NT2/D1 (cell line): ENCODE results near the gene PHF8.

ENCODE experiments used
- DNase-seq: peaks from one replicate; pipeline ENCODE4 v3.0.0-alpha.2; 2011; ENCODE audit warnings: low read depth, low spot score
- H3K27me3 ChIP-seq: 2 replicates; pipeline ENCODE4 v1.6.0; 2011; ENCODE audit warnings: mild to moderate bottlenecking; ENCODE audit not compliant: insufficient read length, insufficient read depth
- H3K36me3 ChIP-seq: 2 replicates; pipeline ENCODE4 v1.6.1; 2011; ENCODE audit warnings: mild to moderate bottlenecking, low read length, mixed read lengths; ENCODE audit not compliant: insufficient read depth, insufficient read length
- H3K4me1 ChIP-seq: 2 replicates; pipeline ENCODE4 v1.5.1; 2011; ENCODE audit not compliant: insufficient read depth, insufficient read length
- H3K4me3 ChIP-seq: 2 replicates; pipeline ENCODE4 v1.5.1; 2011; ENCODE audit warnings: low read depth; ENCODE audit not compliant: insufficient read length
- H3K9ac ChIP-seq: 2 replicates; pipeline ENCODE4 v1.6.0; 2011; ENCODE audit warnings: low read depth; ENCODE audit not compliant: insufficient read length
- H3K9me3 ChIP-seq: 2 replicates; pipeline ENCODE4 v1.5.1; 2011; ENCODE audit warnings: mild to moderate bottlenecking, low read length; ENCODE audit not compliant: insufficient read depth
- SUZ12 ChIP-seq: IDR thresholded peaks from 2 replicates; pipeline ENCODE4 v1.6.1; 2011; ENCODE audit not compliant: insufficient read length, insufficient read depth; ENCODE audit errors: extremely low read depth
- YY1 ChIP-seq: IDR thresholded peaks from 2 replicates; pipeline ENCODE4 v1.6.1; 2011; ENCODE audit not compliant: insufficient read length, insufficient read depth
- ZNF274 ChIP-seq: IDR thresholded peaks from 2 replicates; pipeline ENCODE4 v1.6.1; 2011; ENCODE audit warnings: mild to moderate bottlenecking, low read depth, low read length

Gene PHF8

DNA sequence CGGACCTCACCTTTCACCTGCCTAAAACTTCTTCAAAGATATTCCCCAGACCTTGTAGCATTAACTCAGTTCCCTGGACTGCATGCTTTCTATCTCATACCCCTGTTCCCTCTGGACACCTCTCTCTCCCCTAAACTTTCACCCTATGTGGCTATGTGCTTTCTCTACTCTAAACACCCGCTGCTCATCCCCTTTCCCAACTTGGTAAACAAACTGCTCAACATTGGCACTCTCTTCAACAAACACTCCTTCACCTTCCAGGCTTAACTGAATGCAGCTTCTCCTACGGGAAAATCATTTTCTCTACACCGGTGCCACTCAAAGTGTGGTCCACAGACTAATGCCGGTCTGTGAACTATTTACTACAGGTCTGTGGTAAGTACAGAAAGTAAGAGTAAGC is 19.9 kb downstream of the PHF8 start:
- no peak for DNase-seq
- Histone ChIP-seq H3K36me3 (peaks cover 50% of the 10 kb centered on the region), H3K9me3 (no peaks in the 10 kb centered on the region), H3K27me3 (no peaks in the 10 kb centered on the region), H3K9ac (no peak overlapping the region), H3K4me3 (no peak overlapping the region), H3K4me1 (no peaks in the 10 kb centered on the region)
- TF ChIP-seq YY1 (no peak), ZNF274 (no peak), SUZ12 (no peak)

DNA sequence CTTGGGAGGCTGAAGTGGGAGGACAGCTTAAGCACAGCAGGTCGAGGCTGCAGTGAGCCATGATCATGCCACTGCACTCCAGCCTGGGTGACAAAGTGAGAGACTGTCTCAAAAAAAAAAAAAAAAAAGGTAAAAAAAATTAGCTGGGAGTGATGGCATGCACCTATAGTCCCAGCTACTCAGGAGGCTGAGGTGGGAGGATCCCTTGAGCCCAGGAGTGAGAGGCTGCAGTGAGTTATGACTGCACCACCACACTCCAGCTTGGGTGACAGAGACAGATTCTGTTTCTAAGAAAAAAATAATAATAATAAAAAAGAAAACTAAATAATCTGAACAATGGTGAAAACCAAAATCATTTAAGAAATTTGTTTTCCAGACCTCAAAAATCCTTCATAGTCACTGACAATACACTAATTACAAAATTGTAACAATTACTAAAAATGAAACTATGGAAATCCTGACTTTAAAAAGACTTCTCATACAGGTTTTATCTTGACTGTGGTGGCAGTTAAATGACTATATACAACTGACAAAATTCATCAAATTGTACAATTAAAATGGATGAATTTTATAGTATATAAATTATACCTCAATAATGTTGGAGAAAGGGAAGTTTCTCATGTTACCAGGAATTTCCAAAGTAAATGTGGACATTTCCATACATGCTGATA is 31.3 kb downstream of the PHF8 start:
- Histone ChIP-seq H3K36me3 (peaks cover 59% of the 10 kb centered on the region), H3K9me3 (no peaks in the 10 kb centered on the region), H3K4me1 (no peaks in the 10 kb centered on the region), H3K27me3 (no peaks in the 10 kb centered on the region), H3K9ac (no peak overlapping the region), H3K4me3 (no peak overlapping the region)
- TF ChIP-seq ZNF274 (no peak), YY1 (no peak), SUZ12 (no peak)
- no peak for DNase-seq

DNA sequence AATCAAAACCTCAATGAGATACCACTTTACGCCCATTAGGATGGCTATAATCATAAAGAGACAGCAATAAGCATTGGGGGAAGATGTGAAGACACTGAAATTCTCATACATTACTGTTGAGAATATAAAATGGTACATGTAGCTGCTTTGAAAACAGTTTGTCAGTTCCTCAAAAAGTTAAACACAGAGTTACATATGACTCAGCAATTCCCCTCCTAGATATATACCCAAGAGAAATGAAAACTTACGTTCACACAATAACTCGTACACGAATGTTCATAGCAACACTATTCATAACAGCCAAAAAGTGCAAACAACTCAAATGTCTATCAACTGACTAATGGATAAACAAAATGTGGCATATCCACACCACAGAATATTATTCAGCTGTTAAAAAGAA is 36.6 kb downstream of the PHF8 start:
- Histone ChIP-seq H3K9me3 (no peaks in the 10 kb centered on the region), H3K27me3 (no peaks in the 10 kb centered on the region), H3K9ac (no peak overlapping the region), H3K36me3 (peaks cover 16% of the 10 kb centered on the region), H3K4me3 (no peak overlapping the region), H3K4me1 (no peaks in the 10 kb centered on the region)
- DNase-seq: no peak
- no peak for TF ChIP-seq SUZ12
- no peak for TF ChIP-seq YY1
- no peak for TF ChIP-seq ZNF274

DNA sequence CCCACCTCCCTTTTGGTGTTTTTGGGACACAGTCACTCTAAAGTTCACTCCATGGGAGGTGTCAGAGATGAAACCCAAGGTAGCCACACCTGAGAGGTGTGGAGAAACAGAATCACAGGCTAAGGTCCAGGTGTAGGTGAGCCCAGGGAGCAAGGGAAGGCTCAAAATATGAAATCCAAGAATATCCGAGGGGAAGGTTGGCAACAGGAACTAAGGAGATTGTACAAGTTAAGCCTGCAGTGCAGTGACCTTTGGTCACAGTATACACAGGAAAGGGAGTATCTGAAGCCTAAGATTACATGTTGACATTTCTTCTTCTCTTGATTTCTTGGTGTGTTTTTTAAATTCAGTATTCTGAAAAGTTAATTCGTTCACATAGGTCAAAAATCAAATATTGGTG is 46.5 kb downstream of the PHF8 start:
- Histone ChIP-seq H3K4me1 (no peaks in the 10 kb centered on the region), H3K9ac (no peak overlapping the region), H3K36me3 (peaks cover 73% of the 10 kb centered on the region), H3K9me3 (no peaks in the 10 kb centered on the region; the same call in 1 of the 2 replicates), H3K4me3 (no peak overlapping the region), H3K27me3 (no peaks in the 10 kb centered on the region)
- no peak for DNase-seq
- no peak for TF ChIP-seq YY1
- no peak for TF ChIP-seq ZNF274
- TF ChIP-seq SUZ12: no peak

DNA sequence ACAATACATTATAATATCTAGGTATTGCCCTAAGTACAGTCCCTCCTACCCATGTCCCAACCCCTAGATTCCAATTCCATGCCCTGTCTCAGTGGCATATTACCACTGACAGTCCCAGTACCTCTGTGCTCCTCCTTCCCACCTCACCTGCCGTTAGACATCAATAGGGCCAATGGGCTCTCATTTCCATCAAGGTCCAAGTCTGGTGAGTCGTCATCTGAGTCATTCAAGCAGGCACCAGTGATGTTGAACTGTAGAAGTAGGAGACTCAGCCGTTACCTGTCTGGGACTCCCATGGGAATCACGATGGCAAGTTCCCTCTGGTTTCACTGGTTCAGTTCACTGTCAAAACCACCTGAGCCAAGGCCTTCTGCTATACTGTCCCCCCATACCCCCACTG is 51.7 kb downstream of the PHF8 start:
- Histone ChIP-seq H3K9me3 (no peaks in the 10 kb centered on the region; the same call in 1 of the 2 replicates), H3K4me1 (no peaks in the 10 kb centered on the region), H3K27me3 (no peaks in the 10 kb centered on the region), H3K4me3 (no peak overlapping the region), H3K9ac (no peak overlapping the region), H3K36me3 (peaks cover 50% of the 10 kb centered on the region)
- DNase-seq: no peak
- TF ChIP-seq YY1 (no peak), ZNF274 (no peak), SUZ12 (no peak)

DNA sequence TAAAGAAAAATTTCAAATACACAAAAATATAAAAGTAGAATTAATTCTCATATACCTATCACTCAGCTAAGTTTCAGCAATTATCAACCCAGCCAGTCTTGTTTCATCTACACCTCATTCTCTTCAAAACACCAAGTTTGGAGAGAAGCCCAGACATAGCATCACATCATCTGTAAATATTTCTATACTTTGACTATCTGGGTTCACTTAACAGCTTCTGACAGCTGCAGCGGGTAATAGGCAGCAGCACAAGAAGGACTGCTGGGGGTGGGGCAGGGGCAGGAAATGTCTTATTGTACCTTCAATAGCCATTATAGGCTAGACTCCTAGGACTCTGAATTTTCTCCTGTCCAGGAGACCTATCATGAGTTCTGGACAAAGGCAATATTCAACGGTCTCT is 54.1 kb downstream of the PHF8 start:
- Histone ChIP-seq H3K27me3 (no peaks in the 10 kb centered on the region), H3K9me3 (no peaks in the 10 kb centered on the region; the same call in 1 of the 2 replicates), H3K4me1 (no peaks in the 10 kb centered on the region), H3K9ac (no peak overlapping the region), H3K36me3 (peaks cover 59% of the 10 kb centered on the region), H3K4me3 (no peak overlapping the region)
- no peak for DNase-seq
- TF ChIP-seq ZNF274: no peak
- no peak for TF ChIP-seq YY1
- no peak for TF ChIP-seq SUZ12

DNA sequence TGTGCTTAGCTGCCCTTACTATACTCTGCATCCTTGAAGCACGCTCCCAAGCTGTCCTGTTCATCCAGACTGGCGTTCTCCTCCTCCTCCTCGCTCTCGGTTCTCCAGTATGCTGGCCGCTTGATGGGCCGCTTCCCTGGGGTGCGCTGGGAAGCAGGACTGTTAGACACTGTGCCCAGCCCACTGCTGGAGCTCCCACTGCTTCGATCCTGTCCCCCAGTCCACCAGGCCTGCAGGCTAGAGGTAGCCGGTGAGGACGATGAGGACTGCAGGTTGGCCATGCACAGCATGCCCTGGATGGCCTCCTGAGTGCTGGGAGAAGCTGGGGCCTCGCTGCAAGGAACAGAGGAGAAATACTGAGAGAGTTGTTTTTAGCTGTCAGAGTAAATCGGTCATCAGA is 59.4 kb downstream of the PHF8 start:
- Histone ChIP-seq H3K27me3 (no peaks in the 10 kb centered on the region), H3K36me3 (peaks cover 64% of the 10 kb centered on the region), H3K9ac (no peak overlapping the region)

DNA sequence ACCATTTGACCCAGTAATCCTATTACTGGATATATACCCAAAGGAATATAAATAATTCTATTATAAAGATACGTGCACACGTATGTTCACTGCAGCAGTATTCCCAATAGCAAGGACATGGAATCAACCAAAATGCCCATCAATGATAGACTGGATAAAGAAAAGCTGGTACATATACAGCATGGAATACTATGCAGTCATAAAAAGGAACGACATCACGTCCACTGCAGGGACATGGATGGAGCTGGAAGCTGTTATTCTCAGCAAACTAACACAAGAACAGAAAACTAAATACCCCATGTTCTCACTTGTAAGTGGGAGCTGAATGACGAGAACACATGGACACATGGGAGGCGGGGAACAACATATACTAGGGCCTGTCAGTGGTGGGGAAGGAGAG is 69.7 kb downstream of the PHF8 start:
- TF ChIP-seq SUZ12 (no peak), ZNF274 (no peak), YY1 (no peak)
- H3K9me3 ChIP-seq: no peaks in the 10 kb centered on the region; the same call in 1 of the 2 replicates
- no peak overlapping the region for H3K4me3 ChIP-seq
- H3K36me3 ChIP-seq: peaks cover 8% of the 10 kb centered on the region
- H3K9ac ChIP-seq: no peak overlapping the region
- no peak for DNase-seq
- H3K4me1 ChIP-seq: no peaks in the 10 kb centered on the region
- no peaks in the 10 kb centered on the region for H3K27me3 ChIP-seq

More for the DNA sequence above, 59.4 kb downstream of the PHF8 start:
- no peaks in the 10 kb centered on the region for H3K4me1 ChIP-seq
- no peaks in the 10 kb centered on the region for H3K9me3 ChIP-seq
- H3K4me3 ChIP-seq: no peak overlapping the region
- no peak for DNase-seq
- TF ChIP-seq YY1 (no peak), ZNF274 (no peak), SUZ12 (no peak)
